K562 (cell line): Measurements from ENCODE around the gene ZSWIM3. TPM values are rescaled to one million over a fixed set of nuclear protein-coding genes. Genes with fewer than 3 reads are reported as not detected.

Source experiments
- BCOR ChIP-seq: fragments of 450-650 bp; IDR thresholded peaks from 2 replicates; pipeline ENCODE4 v1.6.1; 2016
- HMG20B ChIP-seq: fragments of 250-450 bp; sonication (Bioruptor Pico); IDR thresholded peaks from 2 replicates; pipeline ENCODE4 v1.5.0; 2021; ENCODE audit warnings: mild to moderate bottlenecking
- KDM1A ChIP-seq, 2 experiments: fragments of 450-650 bp; IDR thresholded peaks; 2 replicates each; pipeline ENCODE4 v1.6.1; 2016; ENCODE audit warnings: mild to moderate bottlenecking in 2 of 2
- LARP7 ChIP-seq: fragments of 450-650 bp; IDR thresholded peaks from 2 replicates; pipeline ENCODE4 v1.6.1; 2016
- NCOR1 ChIP-seq: fragments of 450-650 bp; IDR thresholded peaks from 2 replicates; pipeline ENCODE4 v1.6.1; 2016; ENCODE audit warnings: mild to moderate bottlenecking, moderate library complexity
- NR2F6 ChIP-seq: fragments of 450-650 bp; formaldehyde crosslinking; IDR thresholded peaks from 2 replicates; pipeline ENCODE4 v1.4.0; 2020; ENCODE audit warnings: mild to moderate bottlenecking
- NUFIP1 ChIP-seq: fragments of 450-650 bp; IDR thresholded peaks from 2 replicates; pipeline ENCODE4 v1.6.1; 2018; ENCODE audit not compliant: partially characterized antibody
- SMARCE1 ChIP-seq: fragments of 450-650 bp; IDR thresholded peaks from 2 replicates; pipeline ENCODE4 v1.7.1; 2016; ENCODE audit warnings: mild to moderate bottlenecking
- TOE1 ChIP-seq, 2 experiments: fragments of 450-650 bp in 1 of 2; sonication (generic) in 1 of 2; formaldehyde crosslinking in 1 of 2; IDR thresholded peaks; 2 replicates each; pipeline versions ENCODE4 v1.7.1 to v1.8.0; 2016 to 2022; ENCODE audit warnings: borderline replicate concordance in 2 of 2, mild to moderate bottlenecking in 2 of 2, antibody characterized with exemption in 1 of 2, inconsistent platforms in 1 of 2, low read depth in 1 of 2, missing genetic modification reagents in 1 of 2, moderate library complexity in 1 of 2
- ZBTB17 ChIP-seq: fragments of 450-650 bp; formaldehyde crosslinking; IDR thresholded peaks from 2 replicates; pipeline ENCODE4 v1.4.0; 2020; ENCODE audit warnings: mild to moderate bottlenecking
- ZBTB7A ChIP-seq: IDR thresholded peaks from 2 replicates; pipeline ENCODE4 v1.6.1; 2011; ENCODE audit warnings: low read depth, mild to moderate bottlenecking, low read length, moderate library complexity, borderline replicate concordance; ENCODE audit not compliant: control insufficient read depth
- ZKSCAN1 ChIP-seq: fragments of 150-350 bp; IDR thresholded peaks from 2 replicates; pipeline ENCODE4 v1.6.1; 2016; ENCODE audit warnings: low read depth, low read length
- ZKSCAN8 ChIP-seq: fragments of 200-800 bp; sonication (Bioruptor generic); IDR thresholded peaks from 2 replicates; pipeline ENCODE4 v1.6.1; 2016; ENCODE audit warnings: missing genetic modification characterization, missing compliant biosample characterization
- ZNF12 ChIP-seq: sonication (generic); formaldehyde crosslinking; IDR thresholded peaks from 2 replicates; pipeline ENCODE4 v1.4.0; 2020; ENCODE audit warnings: mild to moderate bottlenecking, missing genetic modification reagents
- ZNF431 ChIP-seq: sonication (generic); formaldehyde crosslinking; IDR thresholded peaks from 2 replicates; pipeline ENCODE4 v1.8.0; 2022; ENCODE audit warnings: mild to moderate bottlenecking, missing genetic modification reagents
- ZNF436 ChIP-seq: fragments of 250-450, 450-650 bp; sonication (Bioruptor Pico); formaldehyde crosslinking; IDR thresholded peaks from 2 replicates; pipeline ENCODE4 v1.7.0; 2020; ENCODE audit warnings: mild to moderate bottlenecking
- polyA plus RNA-seq, 8 experiments: library from polyadenylated mRNA; depleted of rRNA in 4 of 8; stranded (reverse) in 5 of 8; unstranded in 3 of 8; fragments of >200 nt; fragmentation: Nextera tagmentation in 2 of 8; fragmentation: Illumina TruSeq in 1 of 8; extraction: Ambion mirVana in 2 of 8; extraction: Trizol in 1 of 8; gene quantifications; 2 replicates each; pipeline versions ENCODE4 v1.2.1 to v1.2.3, GENCODE V29; 2011 to 2014; ENCODE audit warnings: inconsistent platforms in 1 of 8, missing spikeins in 1 of 8
- total RNA-seq, 7 experiments: library from RNA; depleted of rRNA in 6 of 7; stranded (reverse); fragments of >200 nt in 6 of 7; fragmentation: Illumina TruSeq in 2 of 7; extraction: Trizol in 2 of 7; gene quantifications; 2 replicates each; pipeline versions ENCODE4 v1.2.1 to v1.2.3, GENCODE V29; 2011 to 2021; ENCODE audit warnings: low replicate concordance in 1 of 7
- TF ChIP-seq, protein P1 (sequence below): sonication (generic); formaldehyde crosslinking; IDR thresholded peaks from 2 replicates; pipeline ENCODE4 v1.8.0; 2022; ENCODE audit warnings: missing genetic modification reagents, mild to moderate bottlenecking, moderate library complexity, borderline replicate concordance
- TF ChIP-seq, protein P2 (sequence below): fragments of 450-650 bp; IDR thresholded peaks from 2 replicates; pipeline ENCODE4 v1.6.1; 2016; ENCODE audit warnings: low read depth, mild to moderate bottlenecking, moderate library complexity
- TF ChIP-seq, protein P3 (sequence below), 2 experiments: fragments of 200-800 bp in 1 of 2; sonication (Bioruptor generic) in 1 of 2; sonication (generic) in 1 of 2; formaldehyde crosslinking in 1 of 2; IDR thresholded peaks in 1 of 2; conservative IDR thresholded peaks in 1 of 2; 2 replicates each; pipeline versions ENCODE4 v1.5.0 to v1.6.1; 2016 to 2020; ENCODE audit warnings: missing compliant biosample characterization in 1 of 2, missing genetic modification characterization in 1 of 2, missing genetic modification reagents in 1 of 2
- TF ChIP-seq, protein P4 (sequence below): fragments of 250-450 bp; sonication (Bioruptor Pico); IDR thresholded peaks from 2 replicates; pipeline ENCODE4 v1.4.0; 2020; ENCODE audit warnings: mild to moderate bottlenecking, moderate library complexity, borderline replicate concordance
- TF ChIP-seq, protein P5 (sequence below): IDR thresholded peaks from 3 replicates; pipeline ENCODE4 v1.6.1; 2011; ENCODE audit warnings: borderline replicate concordance, mild to moderate bottlenecking; ENCODE audit not compliant: insufficient read length, insufficient read depth

Gene ZSWIM3
- total and polyA plus RNA-seq, 9 of the 15 experiments (the other 6 are each of a cell fraction or from before 2014, with no cell fraction given), result 1.7 to 4.3 (median 2.9) TPM

DNA sequence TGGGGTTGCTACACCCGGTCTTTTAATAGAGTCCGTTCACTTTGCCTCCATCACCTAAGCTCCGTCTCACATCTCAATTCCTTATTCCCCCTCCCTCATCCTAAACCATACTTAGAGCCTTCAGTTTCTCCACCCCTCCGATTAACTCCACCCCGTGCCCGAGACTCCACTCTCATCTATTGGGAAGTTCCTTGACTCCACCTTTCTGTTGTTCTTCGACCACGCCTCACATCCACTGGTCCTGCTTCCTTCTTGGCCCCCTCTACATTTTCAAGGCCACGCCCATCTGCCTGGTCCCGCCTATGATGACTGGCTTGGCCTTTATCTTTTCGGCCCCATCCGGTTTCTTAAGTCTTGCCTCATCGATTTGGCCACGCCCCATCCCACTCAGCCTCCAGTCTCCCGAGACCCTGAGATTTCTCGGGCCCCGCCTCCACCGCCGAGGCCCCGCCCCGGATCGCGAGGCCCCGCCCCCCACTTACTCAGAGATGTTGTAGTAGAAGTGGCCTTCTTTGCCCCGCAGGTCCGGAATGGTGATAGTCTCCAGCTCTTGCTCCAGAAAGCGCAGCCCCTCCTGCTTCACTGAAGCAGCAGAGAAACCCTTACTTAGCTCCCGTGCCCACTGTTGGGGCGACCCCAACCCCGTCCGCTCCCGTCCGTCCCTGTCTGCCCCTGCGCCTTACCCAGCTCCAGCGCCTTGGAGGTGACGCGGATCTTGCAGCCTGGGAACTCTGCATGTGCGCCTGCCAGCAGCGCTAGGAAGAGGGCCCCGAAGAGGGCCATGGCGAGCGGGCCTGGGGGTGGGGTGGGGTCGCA is 53.5 kb downstream of the ZSWIM3 start (continued):
- 0 out of 2 replicates have a peak, but pooled peaks have one; percentile 23 for TF ChIP-seq ZBTB7A
- TF ChIP-seq, protein P1, sequence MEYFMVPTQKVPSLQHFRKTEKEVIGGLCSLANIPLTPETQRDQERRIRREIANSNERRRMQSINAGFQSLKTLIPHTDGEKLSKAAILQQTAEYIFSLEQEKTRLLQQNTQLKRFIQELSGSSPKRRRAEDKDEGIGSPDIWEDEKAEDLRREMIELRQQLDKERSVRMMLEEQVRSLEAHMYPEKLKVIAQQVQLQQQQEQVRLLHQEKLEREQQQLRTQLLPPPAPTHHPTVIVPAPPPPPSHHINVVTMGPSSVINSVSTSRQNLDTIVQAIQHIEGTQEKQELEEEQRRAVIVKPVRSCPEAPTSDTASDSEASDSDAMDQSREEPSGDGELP, result peak; percentile 66; the same call in 1 of the 2 replicates
- no peak for TF ChIP-seq TOE1 (IDR thresholded peaks at IDR 0.05; ENCODE audit: borderline replicate concordance)
- no peak for TF ChIP-seq TOE1 (CRISPR knock-in tag; IDR thresholded peaks at IDR 0.05; ENCODE audit: borderline replicate concordance, low read depth)
- TF ChIP-seq ZBTB17 (CRISPR knock-in tag), result no peak
- no peak for TF ChIP-seq NUFIP1
- no peak for TF ChIP-seq ZNF12 (CRISPR knock-in tag)
- no peak for TF ChIP-seq ZNF436 (CRISPR knock-in tag)
- no peak for TF ChIP-seq LARP7
- TF ChIP-seq, protein P2, sequence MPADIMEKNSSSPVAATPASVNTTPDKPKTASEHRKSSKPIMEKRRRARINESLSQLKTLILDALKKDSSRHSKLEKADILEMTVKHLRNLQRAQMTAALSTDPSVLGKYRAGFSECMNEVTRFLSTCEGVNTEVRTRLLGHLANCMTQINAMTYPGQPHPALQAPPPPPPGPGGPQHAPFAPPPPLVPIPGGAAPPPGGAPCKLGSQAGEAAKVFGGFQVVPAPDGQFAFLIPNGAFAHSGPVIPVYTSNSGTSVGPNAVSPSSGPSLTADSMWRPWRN, result peak; percentile 41; the same call in 1 of the 2 replicates
- TF ChIP-seq ZKSCAN8 (CRISPR knock-in tag), result no peak
- no peak for TF ChIP-seq NR2F6
- TF ChIP-seq, protein P3, sequence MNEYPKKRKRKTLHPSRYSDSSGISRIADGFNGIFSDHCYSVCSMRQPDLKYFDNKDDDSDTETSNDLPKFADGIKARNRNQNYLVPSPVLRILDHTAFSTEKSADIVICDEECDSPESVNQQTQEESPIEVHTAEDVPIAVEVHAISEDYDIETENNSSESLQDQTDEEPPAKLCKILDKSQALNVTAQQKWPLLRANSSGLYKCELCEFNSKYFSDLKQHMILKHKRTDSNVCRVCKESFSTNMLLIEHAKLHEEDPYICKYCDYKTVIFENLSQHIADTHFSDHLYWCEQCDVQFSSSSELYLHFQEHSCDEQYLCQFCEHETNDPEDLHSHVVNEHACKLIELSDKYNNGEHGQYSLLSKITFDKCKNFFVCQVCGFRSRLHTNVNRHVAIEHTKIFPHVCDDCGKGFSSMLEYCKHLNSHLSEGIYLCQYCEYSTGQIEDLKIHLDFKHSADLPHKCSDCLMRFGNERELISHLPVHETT (CRISPR knock-in tag; conservative IDR thresholded peaks at IDR 0.05 in 1 of 2, IDR thresholded peaks at IDR 0.05 in 1 of 2), result no peak
- TF ChIP-seq ZKSCAN1, result no peak
- no peak for TF ChIP-seq HMG20B
- TF ChIP-seq ZNF431 (CRISPR knock-in tag), result no peak
- no peak for TF ChIP-seq BCOR
- TF ChIP-seq SMARCE1, result peak; percentile 44; the same call in 1 of the 2 replicates
- TF ChIP-seq, protein P4, sequence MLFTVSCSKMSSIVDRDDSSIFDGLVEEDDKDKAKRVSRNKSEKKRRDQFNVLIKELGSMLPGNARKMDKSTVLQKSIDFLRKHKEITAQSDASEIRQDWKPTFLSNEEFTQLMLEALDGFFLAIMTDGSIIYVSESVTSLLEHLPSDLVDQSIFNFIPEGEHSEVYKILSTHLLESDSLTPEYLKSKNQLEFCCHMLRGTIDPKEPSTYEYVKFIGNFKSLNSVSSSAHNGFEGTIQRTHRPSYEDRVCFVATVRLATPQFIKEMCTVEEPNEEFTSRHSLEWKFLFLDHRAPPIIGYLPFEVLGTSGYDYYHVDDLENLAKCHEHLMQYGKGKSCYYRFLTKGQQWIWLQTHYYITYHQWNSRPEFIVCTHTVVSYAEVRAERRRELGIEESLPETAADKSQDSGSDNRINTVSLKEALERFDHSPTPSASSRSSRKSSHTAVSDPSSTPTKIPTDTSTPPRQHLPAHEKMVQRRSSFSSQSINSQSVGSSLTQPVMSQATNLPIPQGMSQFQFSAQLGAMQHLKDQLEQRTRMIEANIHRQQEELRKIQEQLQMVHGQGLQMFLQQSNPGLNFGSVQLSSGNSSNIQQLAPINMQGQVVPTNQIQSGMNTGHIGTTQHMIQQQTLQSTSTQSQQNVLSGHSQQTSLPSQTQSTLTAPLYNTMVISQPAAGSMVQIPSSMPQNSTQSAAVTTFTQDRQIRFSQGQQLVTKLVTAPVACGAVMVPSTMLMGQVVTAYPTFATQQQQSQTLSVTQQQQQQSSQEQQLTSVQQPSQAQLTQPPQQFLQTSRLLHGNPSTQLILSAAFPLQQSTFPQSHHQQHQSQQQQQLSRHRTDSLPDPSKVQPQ (CRISPR knock-in tag), result no peak
- TF ChIP-seq NCOR1, result no peak
- TF ChIP-seq, protein P5, sequence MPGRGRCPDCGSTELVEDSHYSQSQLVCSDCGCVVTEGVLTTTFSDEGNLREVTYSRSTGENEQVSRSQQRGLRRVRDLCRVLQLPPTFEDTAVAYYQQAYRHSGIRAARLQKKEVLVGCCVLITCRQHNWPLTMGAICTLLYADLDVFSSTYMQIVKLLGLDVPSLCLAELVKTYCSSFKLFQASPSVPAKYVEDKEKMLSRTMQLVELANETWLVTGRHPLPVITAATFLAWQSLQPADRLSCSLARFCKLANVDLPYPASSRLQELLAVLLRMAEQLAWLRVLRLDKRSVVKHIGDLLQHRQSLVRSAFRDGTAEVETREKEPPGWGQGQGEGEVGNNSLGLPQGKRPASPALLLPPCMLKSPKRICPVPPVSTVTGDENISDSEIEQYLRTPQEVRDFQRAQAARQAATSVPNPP, result no peak
- no peak for TF ChIP-seq KDM1A (IDR thresholded peaks at IDR 0.05)
